NCI-H446 treated with DMSO at 0.1 percent for 48 hours (cell line): Measurements from ENCODE around the gene NHS.

Source experiments
- DNase-seq: peaks from one replicate; lab custom pipeline; 2025; lab: John Stamatoyannopoulos, UW

NHS gene

GRCh38 chrX:17736856-17737709, 362.1 kb downstream of the NHS start, which contains the start of gene SCML1:
Gene SCML1, plus strand, starts transcription at chrX:17737493. Its CDS starts 6,694 bp downstream, at chrX:17744187.
- peak; percentile 91 for DNase-seq

- no peak for DNase-seq
Observed at GRCh38 chrX:17737710-17737985, 362.6 kb downstream of the NHS start.

GRCh38 chrX:17737986-17738713, 363.1 kb downstream of the NHS start:
- DNase-seq, result no peak

- no peak for DNase-seq
Observed at GRCh38 chrX:17738737-17739535, 363.9 kb downstream of the NHS start.

GRCh38 chrX:17740137-17741122, 365.4 kb downstream of the NHS start:
- no peak for DNase-seq

- DNase-seq, result no peak
Observed at GRCh38 chrX:17741123-17741511, 366.1 kb downstream of the NHS start.

GRCh38 chrX:17743913-17744312, 368.9 kb downstream of the NHS start:
- DNase-seq, result no peak

- no peak for DNase-seq
Observed at GRCh38 chrX:17744896-17745523, 370.0 kb downstream of the NHS start.

GRCh38 chrX:17747692-17748091, 372.7 kb downstream of the NHS start:
- no peak for DNase-seq

GRCh38 chrX:17748684-17749083, 373.7 kb downstream of the NHS start:
- DNase-seq, result no peak

- no peak for DNase-seq
Observed at GRCh38 chrX:17750436-17750835, 375.4 kb downstream of the NHS start.

GRCh38 chrX:17758382-17758781, 383.4 kb downstream of the NHS start:
- no peak for DNase-seq

- no peak for DNase-seq
Observed at GRCh38 chrX:17759990-17760389, 385.0 kb downstream of the NHS start.

- no peak for DNase-seq
Observed at GRCh38 chrX:17767734-17768133, 392.7 kb downstream of the NHS start.

- no peak for DNase-seq
Observed at GRCh38 chrX:17768997-17769396, 394.0 kb downstream of the NHS start.

- DNase-seq, result no peak
Observed at GRCh38 chrX:17769701-17770269, 394.8 kb downstream of the NHS start.

GRCh38 chrX:17773221-17773876, 398.3 kb downstream of the NHS start:
- DNase-seq, result no peak

- DNase-seq, result no peak
Observed at GRCh38 chrX:17774053-17774452, 399.1 kb downstream of the NHS start.

GRCh38 chrX:17778997-17779396, 404.0 kb downstream of the NHS start:
- DNase-seq, result no peak

GRCh38 chrX:17779434-17779833, 404.4 kb downstream of the NHS start:
- DNase-seq, result no peak
